ENCODE results near the gene PSTPIP1. TPM values are rescaled to one million over a fixed set of nuclear protein-coding genes. Genes with fewer than 3 reads are reported as not detected.

The PSTPIP1 gene
- total RNA-seq, 3 donors from 2014 or later (not counting 1 experiment from before 2014, with no cell fraction given) = 218 to 316 (median 228) TPM

DNA sequence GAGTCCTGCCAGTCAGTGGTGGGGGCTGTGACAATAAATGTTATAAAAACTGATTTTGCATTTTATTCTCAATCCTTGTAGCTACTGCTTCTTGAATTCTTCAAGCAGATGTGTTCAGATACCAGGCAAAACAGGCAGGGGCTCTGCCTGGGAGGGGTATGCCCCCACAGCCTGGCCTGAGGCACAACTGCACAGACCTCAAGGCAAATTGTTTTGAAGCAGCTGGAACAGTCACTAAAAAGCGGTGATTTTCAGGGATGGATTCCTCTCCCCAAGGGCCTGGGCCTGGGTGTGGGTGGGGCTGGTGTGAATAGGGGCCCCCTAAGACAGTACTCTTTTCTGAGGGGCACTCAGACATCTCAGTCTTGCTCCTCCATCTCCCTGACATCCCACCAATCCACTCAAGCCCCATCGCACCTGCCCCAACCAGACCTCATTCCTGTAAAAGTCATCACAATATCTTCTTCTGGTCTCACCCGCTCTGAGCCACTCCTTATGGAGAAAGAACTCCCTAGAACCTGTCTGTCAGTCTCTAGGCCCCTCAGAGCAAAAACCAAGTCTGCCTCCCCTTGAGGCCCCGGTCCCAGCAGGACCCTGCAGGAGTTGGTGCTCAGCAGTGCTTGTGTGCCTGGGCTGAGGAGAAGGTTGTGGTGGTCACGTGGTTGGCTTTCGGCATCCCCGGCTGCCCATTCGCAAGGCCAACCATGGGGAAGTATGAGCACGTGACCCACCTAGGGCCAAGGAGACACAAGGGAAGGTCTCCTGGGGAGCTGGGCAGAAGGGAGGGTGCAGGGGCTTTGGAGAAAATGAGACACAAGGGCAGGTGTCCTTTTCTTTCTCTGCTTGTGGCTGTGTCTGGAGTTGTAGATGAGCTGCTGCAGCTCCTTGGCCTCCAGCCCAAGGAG is 2.9 kb upstream of the PSTPIP1 start:
- H3K27ac Mint-ChIP-seq = peak overlapping the region in 1 of 2 donors; percentile 22
- H3K4me1 Mint-ChIP-seq = peaks cover 26 to 48% of the 10 kb centered on the region in 2 donors

DNA sequence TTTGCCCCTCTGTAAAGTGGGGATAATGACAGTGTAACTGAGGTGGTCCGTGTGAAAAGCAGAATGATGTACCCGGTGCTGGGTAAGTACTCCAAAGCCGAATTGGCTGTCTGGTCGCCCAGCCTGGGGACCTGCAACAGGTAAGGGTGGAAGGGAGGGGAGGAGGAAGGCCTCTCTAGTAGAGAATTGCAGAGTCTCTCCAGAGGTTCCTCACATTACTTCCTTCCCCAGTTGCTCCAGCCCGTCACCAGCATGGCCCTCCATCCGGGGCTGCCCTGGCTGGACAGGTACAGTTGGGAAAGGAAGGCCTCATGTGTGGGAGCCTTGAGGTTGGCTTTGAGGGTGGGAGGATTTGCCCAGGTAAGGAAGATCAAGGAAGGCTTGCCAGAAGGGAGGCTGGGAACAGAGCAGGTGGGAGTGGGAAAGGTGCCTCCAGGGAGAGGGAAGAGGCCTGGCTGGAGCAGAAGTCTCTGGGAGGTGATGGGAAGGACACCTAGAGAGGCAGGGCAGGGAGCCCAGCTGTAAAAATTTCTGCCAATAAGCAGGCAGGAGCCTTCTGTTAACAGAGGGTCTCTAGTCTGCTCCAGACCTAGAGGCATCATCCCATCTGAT is 1.7 kb upstream of the PSTPIP1 start:
- intact Hi-C loops (cut with micrococcal nuclease) = no loop called here
- DNase-seq (no peak), ATAC-seq (no peak)
- 98% methylated on average over 5 of the region's 6 CpGs for WGBS (ENCODE audit: insufficient coverage)
- H3K27me3 ChIP-seq (ENCODE audit: control insufficient read depth, insufficient read depth, low read length) = no peaks in the 10 kb centered on the region
- no peak overlapping the region for H3K4me3 ChIP-seq (ENCODE audit: low read length)
- Mint-ChIP-seq H3K27me3 (ENCODE audit: low read depth in 2 of 2) (no peaks in the 10 kb centered on the region), H3K4me3 (peak overlapping the region; percentile 71), H3K27ac (peak overlapping the region; percentile 92 to 95), H3K4me1 (peaks cover 38 to 60% of the 10 kb centered on the region in 2 donors), H3K36me3 (no peaks in the 10 kb centered on the region), H3K9me3 (no peaks in the 10 kb centered on the region)
- no peaks in the 10 kb centered on the region for H3K9me3 ChIP-seq (ENCODE audit: control insufficient read depth, insufficient read depth, low read length)
- peaks cover 70% of the 10 kb centered on the region for H3K4me1 ChIP-seq (ENCODE audit: control insufficient read depth, insufficient read depth, low read length)
- peaks cover 4% of the 10 kb centered on the region for H3K36me3 ChIP-seq (ENCODE audit: control insufficient read depth, insufficient read depth, low read length)
- H3K27ac ChIP-seq (ENCODE audit: low read length) = peak overlapping the region; percentile 86
- TF ChIP-seq, protein P1, sequence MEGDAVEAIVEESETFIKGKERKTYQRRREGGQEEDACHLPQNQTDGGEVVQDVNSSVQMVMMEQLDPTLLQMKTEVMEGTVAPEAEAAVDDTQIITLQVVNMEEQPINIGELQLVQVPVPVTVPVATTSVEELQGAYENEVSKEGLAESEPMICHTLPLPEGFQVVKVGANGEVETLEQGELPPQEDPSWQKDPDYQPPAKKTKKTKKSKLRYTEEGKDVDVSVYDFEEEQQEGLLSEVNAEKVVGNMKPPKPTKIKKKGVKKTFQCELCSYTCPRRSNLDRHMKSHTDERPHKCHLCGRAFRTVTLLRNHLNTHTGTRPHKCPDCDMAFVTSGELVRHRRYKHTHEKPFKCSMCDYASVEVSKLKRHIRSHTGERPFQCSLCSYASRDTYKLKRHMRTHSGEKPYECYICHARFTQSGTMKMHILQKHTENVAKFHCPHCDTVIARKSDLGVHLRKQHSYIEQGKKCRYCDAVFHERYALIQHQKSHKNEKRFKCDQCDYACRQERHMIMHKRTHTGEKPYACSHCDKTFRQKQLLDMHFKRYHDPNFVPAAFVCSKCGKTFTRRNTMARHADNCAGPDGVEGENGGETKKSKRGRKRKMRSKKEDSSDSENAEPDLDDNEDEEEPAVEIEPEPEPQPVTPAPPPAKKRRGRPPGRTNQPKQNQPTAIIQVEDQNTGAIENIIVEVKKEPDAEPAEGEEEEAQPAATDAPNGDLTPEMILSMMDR (IDR thresholded peaks at IDR 0.05) = no peak

More for the DNA sequence above, 2.9 kb upstream of the PSTPIP1 start:
- H3K4me1 ChIP-seq (ENCODE audit: control insufficient read depth, insufficient read depth, low read length) = peaks cover 67% of the 10 kb centered on the region
- H3K36me3 Mint-ChIP-seq = no peaks in the 10 kb centered on the region
- H3K9me3 Mint-ChIP-seq = no peaks in the 10 kb centered on the region
- no peaks in the 10 kb centered on the region for H3K9me3 ChIP-seq (ENCODE audit: control insufficient read depth, insufficient read depth, low read length)
- intact Hi-C loops (cut with micrococcal nuclease) = no loop called here
- ATAC-seq (no peak), DNase-seq (no peak)
- 92% methylated on average over 9 of the region's 9 CpGs for WGBS (ENCODE audit: insufficient coverage)
- H3K36me3 ChIP-seq (ENCODE audit: control insufficient read depth, insufficient read depth, low read length) = no peaks in the 10 kb centered on the region
- H3K4me3 Mint-ChIP-seq = no peak overlapping the region
- H3K27ac ChIP-seq (ENCODE audit: low read length) = no peak overlapping the region
- no peaks in the 10 kb centered on the region for H3K27me3 Mint-ChIP-seq (ENCODE audit: low read depth in 2 of 2)
- TF ChIP-seq, protein P1 (IDR thresholded peaks at IDR 0.05) = no peak
- H3K4me3 ChIP-seq (ENCODE audit: low read length) = no peak overlapping the region
- no peaks in the 10 kb centered on the region for H3K27me3 ChIP-seq (ENCODE audit: control insufficient read depth, insufficient read depth, low read length)

GRCh38 chr15:76994001-76994400 is 925 bp upstream of the PSTPIP1 start:
- H3K4me1 ChIP-seq (ENCODE audit: control insufficient read depth, insufficient read depth, low read length) = peaks cover 70% of the 10 kb centered on the region
- no peaks in the 10 kb centered on the region for H3K36me3 Mint-ChIP-seq
- no peaks in the 10 kb centered on the region for H3K27me3 Mint-ChIP-seq (ENCODE audit: low read depth in 2 of 2)
- WGBS (ENCODE audit: insufficient coverage) = 57% methylated on average over 8 of the region's 8 CpGs
- H3K4me3 ChIP-seq (ENCODE audit: low read length) = no peak overlapping the region
- peak overlapping the region; percentile 86 for H3K27ac ChIP-seq (ENCODE audit: low read length)
- no peaks in the 10 kb centered on the region for H3K27me3 ChIP-seq (ENCODE audit: control insufficient read depth, insufficient read depth, low read length)
- DNase-seq (peak; percentile 27 to 77), ATAC-seq (peak in 2 of 3 donors; percentile 29 to 33)
- H3K9me3 ChIP-seq (ENCODE audit: control insufficient read depth, insufficient read depth, low read length) = no peaks in the 10 kb centered on the region
- intact Hi-C loops (cut with micrococcal nuclease) = no loop called here
- H3K4me3 Mint-ChIP-seq = peak overlapping the region; percentile 37
- H3K36me3 ChIP-seq (ENCODE audit: control insufficient read depth, insufficient read depth, low read length) = peaks cover 4% of the 10 kb centered on the region
- H3K27ac Mint-ChIP-seq = peak overlapping the region; percentile 92 to 95
- no peaks in the 10 kb centered on the region for H3K9me3 Mint-ChIP-seq
- TF ChIP-seq, protein P1 (IDR thresholded peaks at IDR 0.05) = no peak
- H3K4me1 Mint-ChIP-seq = peaks cover 46 to 61% of the 10 kb centered on the region in 2 donors
